Right atrium auricular region (tissue), 2 donors: ENCODE measurements around the gene MAP3K15. TPM values are rescaled to one million over a fixed set of nuclear protein-coding genes. Genes with fewer than 3 reads are reported as not detected.
A peak's percentile ranks its signal among the peaks of the same experiment; 100 is the strongest.

Experiments used
- DNase-seq: peaks from one replicate; pipeline ENCODE4 v3.0.0-alpha.2; 2019; ENCODE audit warnings: low spot score
- H3K27ac ChIP-seq, 2 donors: fragments of 200-600 bp; sonication (generic); 1 replicate in 1 of 2; 2 replicates in 1 of 2; pipeline ENCODE4 v1.5.1; 2016 to 2019
- H3K27me3 ChIP-seq, 2 donors: fragments of 200-600 bp; sonication (generic); one replicate each; pipeline versions ENCODE4 v1.5.1 to v1.6.0; 2017 to 2019
- H3K36me3 ChIP-seq: fragments of 200-600 bp; sonication (generic); one replicate; pipeline ENCODE4 v1.5.1; 2016
- H3K4me1 ChIP-seq, 2 donors: fragments of 200-600 bp; sonication (generic); one replicate each; pipeline versions ENCODE4 v1.5.1 to v1.6.0; 2017 to 2019
- H3K4me3 ChIP-seq, 2 donors: fragments of 200-600 bp; sonication (generic); 1 replicate in 1 of 2; 2 replicates in 1 of 2; pipeline ENCODE4 v1.5.1; 2017 to 2019; ENCODE audit warnings: mild to moderate bottlenecking in 1 of 2, moderate library complexity in 1 of 2
- H3K9me3 ChIP-seq, 2 donors: fragments of 200-600 bp; sonication (generic); one replicate each; pipeline ENCODE4 v1.5.1; 2019
- total RNA-seq, 2 donors: library from RNA; depleted of rRNA; stranded (reverse); fragments of >200 nt; gene quantifications; one replicate each; pipeline ENCODE4 v1.1.0, GENCODE V29; 2016
- TF ChIP-seq, protein P1 (sequence below), 2 donors: fragments of 200-600 bp; sonication (generic); IDR thresholded peaks; one replicate each; pipeline ENCODE4 v1.5.1; 2019; ENCODE audit warnings: antibody characterized with exemption in 2 of 2

Gene MAP3K15
- total RNA-seq, 2 donors from 2014 or later = not detected

DNA sequence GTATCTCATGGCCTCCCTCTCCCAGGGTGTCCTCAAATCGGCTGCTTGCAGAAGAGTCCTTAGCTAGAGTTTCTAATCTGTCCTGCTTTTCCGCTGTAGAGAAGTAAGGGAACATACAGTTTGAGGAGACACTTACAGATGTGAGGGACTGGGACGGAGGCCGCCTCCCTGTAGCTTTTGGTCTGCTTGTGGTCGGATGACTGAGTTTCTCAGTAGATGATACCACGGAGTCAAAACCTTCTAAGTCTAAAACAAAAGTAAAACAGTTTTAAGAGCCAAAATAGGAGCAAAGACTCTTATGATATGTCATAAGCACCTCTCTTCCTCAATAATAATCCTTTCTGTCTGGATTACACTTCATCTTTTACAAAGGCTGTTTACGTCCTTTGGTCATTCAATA is 34.5 kb upstream of the MAP3K15 start:
- DNase-seq = no peak
- Histone ChIP-seq H3K27ac (no peak overlapping the region), H3K4me1 (no peaks in the 10 kb centered on the region), H3K4me3 (no peak overlapping the region), H3K27me3 (no peaks in the 10 kb centered on the region), H3K36me3 (no peaks in the 10 kb centered on the region), H3K9me3 (no peaks in the 10 kb centered on the region)
- TF ChIP-seq, protein P1, sequence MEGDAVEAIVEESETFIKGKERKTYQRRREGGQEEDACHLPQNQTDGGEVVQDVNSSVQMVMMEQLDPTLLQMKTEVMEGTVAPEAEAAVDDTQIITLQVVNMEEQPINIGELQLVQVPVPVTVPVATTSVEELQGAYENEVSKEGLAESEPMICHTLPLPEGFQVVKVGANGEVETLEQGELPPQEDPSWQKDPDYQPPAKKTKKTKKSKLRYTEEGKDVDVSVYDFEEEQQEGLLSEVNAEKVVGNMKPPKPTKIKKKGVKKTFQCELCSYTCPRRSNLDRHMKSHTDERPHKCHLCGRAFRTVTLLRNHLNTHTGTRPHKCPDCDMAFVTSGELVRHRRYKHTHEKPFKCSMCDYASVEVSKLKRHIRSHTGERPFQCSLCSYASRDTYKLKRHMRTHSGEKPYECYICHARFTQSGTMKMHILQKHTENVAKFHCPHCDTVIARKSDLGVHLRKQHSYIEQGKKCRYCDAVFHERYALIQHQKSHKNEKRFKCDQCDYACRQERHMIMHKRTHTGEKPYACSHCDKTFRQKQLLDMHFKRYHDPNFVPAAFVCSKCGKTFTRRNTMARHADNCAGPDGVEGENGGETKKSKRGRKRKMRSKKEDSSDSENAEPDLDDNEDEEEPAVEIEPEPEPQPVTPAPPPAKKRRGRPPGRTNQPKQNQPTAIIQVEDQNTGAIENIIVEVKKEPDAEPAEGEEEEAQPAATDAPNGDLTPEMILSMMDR (IDR thresholded peaks at IDR 0.05) = no peak

GRCh38 chrX:19548934-19549333 is 33.6 kb upstream of the MAP3K15 start:
- H3K4me1 ChIP-seq = no peaks in the 10 kb centered on the region
- no peak overlapping the region for H3K27ac ChIP-seq
- TF ChIP-seq, protein P1 (IDR thresholded peaks at IDR 0.05) = no peak
- H3K4me3 ChIP-seq = no peak overlapping the region
- no peaks in the 10 kb centered on the region for H3K9me3 ChIP-seq
- H3K36me3 ChIP-seq = no peaks in the 10 kb centered on the region
- H3K27me3 ChIP-seq = no peaks in the 10 kb centered on the region
- DNase-seq = no peak

- Histone ChIP-seq H3K4me1 (no peaks in the 10 kb centered on the region), H3K36me3 (no peaks in the 10 kb centered on the region), H3K27ac (no peak overlapping the region), H3K27me3 (no peaks in the 10 kb centered on the region), H3K4me3 (no peak overlapping the region), H3K9me3 (no peaks in the 10 kb centered on the region)
- TF ChIP-seq, protein P1 (IDR thresholded peaks at IDR 0.05) = no peak
- DNase-seq = no peak
Measured at GRCh38 chrX:19548279-19548678, 33.0 kb upstream of the MAP3K15 start.

GRCh38 chrX:19545651-19546050 is 30.3 kb upstream of the MAP3K15 start:
- Histone ChIP-seq H3K27me3 (no peaks in the 10 kb centered on the region), H3K4me1 (no peaks in the 10 kb centered on the region), H3K27ac (peak overlapping the region in 1 of 2 donors; percentile 17), H3K36me3 (no peaks in the 10 kb centered on the region), H3K4me3 (no peak overlapping the region), H3K9me3 (no peaks in the 10 kb centered on the region)
- no peak for DNase-seq
- TF ChIP-seq, protein P1 (IDR thresholded peaks at IDR 0.05) = no peak

GRCh38 chrX:19544693-19545305 is 29.5 kb upstream of the MAP3K15 start:
- H3K27me3 ChIP-seq = no peaks in the 10 kb centered on the region
- no peaks in the 10 kb centered on the region for H3K9me3 ChIP-seq
- no peak overlapping the region for H3K4me3 ChIP-seq
- DNase-seq = no peak
- no peaks in the 10 kb centered on the region for H3K4me1 ChIP-seq
- TF ChIP-seq, protein P1 (IDR thresholded peaks at IDR 0.05) = peak; percentile 48 to 82
- no peaks in the 10 kb centered on the region for H3K36me3 ChIP-seq
- peak overlapping the region in 1 of 2 donors; percentile 45 for H3K27ac ChIP-seq

DNA sequence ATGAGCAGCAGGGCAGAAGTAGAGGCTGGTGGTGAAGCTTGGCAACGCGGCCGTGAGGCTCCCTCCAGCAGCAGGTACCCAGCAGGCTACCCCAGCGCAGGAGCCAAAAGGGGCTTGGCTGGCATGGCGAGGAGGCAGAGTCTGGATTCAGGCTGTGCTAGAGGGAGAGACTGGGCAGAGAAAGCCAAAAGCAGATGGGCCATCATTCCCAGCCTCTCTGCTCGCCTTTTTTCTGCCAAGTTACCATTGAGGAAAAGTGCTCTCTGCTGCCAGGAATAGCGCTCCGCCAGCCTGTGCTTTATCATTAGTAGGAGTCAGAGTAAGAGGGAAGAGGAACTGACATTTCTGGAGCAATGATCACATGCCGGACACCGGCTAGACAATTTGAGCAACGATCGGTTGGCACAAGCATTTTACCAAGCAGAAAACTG is 28.7 kb upstream of the MAP3K15 start:
- H3K27ac ChIP-seq = peak overlapping the region in 1 of 2 donors; percentile 45
- H3K4me1 ChIP-seq = no peaks in the 10 kb centered on the region
- TF ChIP-seq, protein P1 (IDR thresholded peaks at IDR 0.05) = no peak
- H3K27me3 ChIP-seq = no peaks in the 10 kb centered on the region
- no peaks in the 10 kb centered on the region for H3K36me3 ChIP-seq
- no peak for DNase-seq
- H3K9me3 ChIP-seq = no peaks in the 10 kb centered on the region
- H3K4me3 ChIP-seq = no peak overlapping the region
